ENCODE measurements around the gene DIP2C.
"Not testable (repeated sequence)": the region's sequence is repeated elsewhere in the genome, so short reads cannot be mapped to it uniquely, and the experiment has no call there.

Gene DIP2C

DNA sequence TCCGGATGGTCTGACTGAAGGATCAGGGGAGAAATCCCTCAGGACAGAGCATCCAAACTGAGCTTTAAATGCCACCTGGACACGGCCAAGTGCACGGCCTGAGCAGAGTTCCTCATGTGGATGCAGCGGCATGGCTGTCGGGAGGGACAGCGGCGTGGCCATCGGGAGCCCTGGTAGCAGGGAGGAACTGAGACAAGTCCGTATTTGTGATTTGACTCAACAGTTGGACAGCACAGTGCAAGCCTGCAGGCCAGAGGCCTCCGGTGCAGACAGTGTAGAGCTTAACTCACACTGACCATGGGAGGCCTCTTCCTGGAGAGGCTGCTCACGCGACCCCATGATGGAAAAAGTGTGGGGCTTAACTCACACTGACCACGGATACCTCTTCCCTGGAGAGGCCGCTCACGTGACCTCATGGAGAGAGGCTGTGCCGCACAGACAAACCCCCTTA, 207.4 kb downstream of the DIP2C start:
- DNase-seq (ENCODE audit: low read depth, low spot score) = no peak

DNA sequence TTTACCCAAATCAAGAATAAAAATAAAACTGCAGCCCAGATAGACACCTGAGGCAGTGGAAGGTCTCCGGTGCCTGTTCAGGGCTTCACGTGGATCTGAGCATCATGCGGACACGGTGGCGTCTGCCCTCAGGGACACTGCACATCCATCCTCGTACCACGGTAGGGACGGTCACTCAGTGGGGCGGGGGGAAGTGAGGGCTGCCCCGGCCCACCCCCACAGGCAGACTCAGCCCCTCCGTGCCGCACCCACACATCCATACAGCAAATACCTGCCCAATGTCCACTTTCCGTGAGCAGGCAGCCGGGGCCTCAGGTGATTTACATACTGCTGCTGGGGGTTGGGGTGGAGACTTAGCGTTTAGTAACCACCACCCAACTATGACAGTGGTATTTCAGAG, 207.8 kb downstream of the DIP2C start:
- DNase-seq (ENCODE audit: low read depth, low spot score) = no peak

DNA sequence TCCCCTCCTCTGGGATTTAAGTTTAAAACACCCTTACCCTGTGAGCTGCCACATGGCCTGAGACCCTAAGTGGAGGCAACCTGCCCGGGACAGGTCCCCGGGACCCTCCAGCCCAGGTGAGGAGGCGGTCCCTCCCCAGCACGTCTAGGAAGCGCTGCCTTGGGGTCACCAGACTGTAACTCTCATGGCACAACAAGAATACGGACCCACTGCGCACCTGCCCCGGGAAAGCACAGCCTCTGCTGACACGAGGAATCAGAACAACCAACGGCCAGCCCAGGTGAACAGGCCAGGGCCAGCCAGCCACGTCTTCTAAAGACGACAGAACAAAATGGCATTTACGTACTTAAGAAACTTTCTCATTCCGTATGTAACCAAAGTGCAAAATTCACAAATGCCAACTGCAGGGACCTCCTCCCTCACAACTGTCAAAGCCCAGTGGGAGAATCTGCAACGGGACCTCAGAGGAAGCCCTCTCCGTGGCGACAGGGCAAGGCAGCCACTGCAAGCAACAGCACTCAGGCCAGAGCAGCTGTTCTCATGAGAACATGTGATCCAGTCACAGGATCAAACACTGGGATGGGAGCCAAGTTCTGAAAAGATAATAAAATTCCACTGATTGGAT, 208.4 kb downstream of the DIP2C start:
- DNase-seq (ENCODE audit: low read depth, low spot score) = no peak

DNA sequence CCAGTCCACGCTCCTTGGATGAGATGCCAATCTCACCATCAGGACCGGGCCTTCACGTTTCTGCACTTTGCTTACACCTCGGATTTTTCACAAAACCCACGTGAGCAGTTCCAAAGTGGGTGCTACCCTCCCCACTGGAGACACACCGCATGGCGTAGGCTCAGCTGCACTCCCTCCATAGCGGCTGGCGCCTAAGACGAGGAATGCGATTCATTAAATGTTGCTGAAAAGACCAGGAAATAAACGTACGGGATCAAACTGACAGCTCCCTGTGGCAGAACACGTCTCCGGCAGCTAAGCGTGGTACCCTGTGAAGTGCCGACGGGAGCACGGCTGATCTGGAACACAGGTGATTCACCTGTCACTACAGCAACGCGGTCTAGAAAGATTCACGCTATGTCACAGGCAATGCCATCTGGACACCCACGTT, 209.0 kb downstream of the DIP2C start:
- DNase-seq (ENCODE audit: low read depth, low spot score) = no peak

DNA sequence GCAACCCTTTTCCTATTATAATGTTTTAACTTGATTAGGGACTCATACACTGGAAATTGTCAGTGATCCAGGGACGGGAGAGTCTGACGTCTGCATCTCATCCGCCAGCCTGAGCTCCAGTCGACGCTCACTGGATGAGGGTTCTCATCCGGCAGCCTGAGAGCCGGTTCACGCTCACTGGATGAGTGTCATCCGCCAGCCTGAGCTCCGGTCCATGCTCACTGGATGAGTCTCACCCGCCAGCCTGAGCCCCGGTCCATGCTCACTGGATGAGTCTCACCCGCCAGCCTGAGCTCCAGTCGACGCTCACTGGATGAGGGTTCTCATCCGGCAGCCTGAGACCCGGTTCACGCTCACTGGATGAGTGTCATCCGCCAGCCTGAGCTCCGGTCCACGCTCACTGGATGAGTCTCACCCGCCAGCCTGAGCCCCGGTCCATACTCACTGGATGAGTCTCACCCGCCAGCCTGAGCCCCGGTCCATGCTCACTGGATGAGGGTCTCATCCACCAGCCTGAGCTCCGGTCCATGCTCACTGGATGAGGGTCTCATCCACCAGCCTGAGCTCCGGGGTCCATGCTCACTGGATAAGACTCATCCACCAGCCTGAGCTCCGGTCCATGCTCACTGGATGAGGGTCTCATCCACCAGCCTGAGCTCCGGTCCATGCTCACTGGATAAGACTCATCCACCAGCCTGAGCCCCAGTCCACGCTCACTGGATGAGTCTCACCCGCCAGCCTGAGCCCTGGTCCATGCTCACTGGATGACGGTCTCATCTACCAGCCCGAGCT, 209.6 kb downstream of the DIP2C start:
- DNase-seq (ENCODE audit: low read depth, low spot score) = not testable (repeated sequence)

DNA sequence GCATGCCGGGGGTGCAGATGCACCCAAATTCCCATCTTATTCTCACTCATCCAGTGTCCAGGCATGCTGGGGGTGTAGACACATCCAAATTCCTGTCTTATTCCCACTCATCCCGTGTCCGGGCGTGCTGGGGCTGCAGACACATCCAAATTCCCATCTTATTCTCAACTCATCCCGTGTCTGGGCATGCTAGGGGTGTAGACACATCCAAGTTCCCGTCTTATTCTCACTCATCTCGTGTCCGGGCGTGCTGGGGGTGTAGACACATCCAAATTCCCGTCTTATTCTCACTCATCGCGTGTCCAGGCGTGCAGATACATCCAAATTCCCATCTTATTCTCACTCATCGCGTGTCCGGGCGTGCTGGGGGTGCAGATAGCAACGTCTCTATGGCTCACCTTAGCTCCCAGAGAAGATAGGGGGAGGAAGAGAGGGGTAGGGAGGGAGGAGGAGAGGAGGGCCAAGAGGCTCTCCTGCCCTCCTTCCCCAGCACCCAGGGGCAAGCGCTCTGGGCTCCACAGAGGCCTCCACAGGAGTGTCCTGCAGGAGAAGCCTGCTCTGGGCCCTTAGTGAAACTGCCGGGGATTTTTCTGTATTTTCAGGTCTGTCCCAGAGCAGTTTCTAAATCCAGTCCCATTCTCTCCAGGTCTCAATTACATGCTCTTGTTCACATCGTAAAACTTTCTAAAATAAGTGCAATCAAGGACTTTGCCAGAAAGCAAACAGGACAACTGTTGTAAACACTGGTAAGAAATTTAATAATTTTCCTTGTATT, 210.8 kb downstream of the DIP2C start:
- no peak for DNase-seq (ENCODE audit: low read depth, low spot score)

DNA sequence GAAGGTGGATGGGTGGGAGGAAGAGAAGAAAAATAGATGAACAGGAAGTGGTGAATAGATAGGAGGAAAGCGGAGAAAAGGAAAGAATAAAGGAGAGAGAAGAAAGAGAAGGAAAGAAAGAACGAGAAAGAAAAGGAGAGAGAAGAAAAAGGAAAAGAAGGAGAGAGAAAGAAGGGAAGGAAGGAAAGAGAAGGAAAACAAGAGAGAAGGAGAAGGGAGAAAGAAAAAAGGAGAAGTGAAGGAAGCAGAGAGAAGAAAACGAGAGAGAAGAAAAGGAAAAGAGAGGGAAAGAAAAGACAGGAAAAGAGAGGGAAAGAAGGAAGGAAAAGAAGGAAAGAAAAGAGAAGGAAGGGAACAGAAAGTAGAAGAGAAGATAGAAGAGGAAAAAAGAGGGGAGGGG, 211.8 kb downstream of the DIP2C start:
- no peak for DNase-seq (ENCODE audit: low read depth, low spot score)

DNA sequence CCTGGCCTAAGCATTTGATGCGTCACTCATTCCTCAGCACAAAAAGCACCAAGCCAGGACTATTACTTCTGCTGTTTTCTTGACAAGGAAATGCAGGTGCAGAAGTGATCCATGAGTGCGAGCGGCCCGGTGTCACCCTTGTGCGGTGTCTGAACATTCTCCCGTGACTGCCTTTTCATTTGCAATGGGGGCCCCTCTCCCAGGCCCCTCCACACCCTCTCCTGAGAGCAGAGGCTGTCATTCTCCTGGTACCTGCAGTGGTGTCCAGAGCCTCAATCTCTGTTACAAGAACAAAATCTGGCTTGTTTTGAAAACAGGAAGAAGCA, 213.1 kb downstream of the DIP2C start:
- DNase-seq (ENCODE audit: low read depth, low spot score) = no peak

DNA sequence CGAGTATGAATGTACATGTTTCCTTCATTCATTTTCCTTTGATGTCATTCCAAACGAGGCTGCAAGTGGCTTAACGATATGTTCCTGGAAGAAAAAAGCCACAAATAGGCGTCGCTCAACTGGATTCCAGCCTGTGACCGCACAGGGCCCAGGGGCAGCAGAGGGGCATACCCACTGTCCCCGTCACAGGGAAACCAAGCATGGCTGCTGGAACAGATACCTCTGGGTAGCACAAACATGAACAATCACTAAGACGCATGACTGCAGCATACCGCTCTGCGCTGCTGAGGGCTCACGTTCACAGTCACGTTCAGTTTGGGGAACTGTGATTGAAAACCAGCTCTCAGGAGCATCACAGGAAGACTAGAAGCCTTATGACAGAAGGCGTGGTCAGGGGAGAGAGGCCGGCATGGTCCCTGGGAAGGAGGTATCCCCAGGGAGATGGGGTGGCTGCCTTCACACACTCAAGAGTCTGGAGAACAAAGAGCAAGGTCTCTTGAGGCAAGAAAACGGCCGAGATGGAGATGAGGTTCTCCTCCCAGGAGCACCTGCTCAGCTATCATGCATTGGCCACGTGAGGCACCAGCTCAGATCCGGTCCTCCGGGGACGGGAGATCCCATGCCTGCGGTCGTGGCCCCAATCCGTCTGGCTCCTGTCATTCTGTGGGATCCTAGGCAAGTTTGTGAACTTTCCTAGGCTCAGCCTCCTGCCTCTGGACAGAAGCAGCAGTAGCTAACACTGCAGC, 213.6 kb downstream of the DIP2C start:
- no peak for DNase-seq (ENCODE audit: low read depth, low spot score)

DNA sequence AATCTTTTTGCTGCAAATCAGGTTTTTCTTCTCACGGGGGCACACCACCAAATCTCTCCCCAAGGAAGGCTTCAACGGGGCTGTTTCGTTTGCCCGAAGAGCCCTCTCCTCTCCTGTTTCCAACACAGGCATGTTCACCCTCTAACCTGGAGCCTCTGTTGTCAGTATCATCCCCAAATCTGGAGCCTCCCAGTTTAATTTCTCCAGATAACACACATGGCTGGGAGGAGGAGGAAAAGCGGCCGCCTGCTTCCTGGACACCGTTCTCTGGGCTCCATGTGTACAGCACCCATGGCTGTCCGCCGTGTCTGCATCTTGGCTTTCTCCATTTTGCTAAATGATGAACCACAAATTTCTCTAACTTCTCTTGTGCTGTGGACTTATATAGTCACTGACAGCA, 214.5 kb downstream of the DIP2C start:
- no peak for DNase-seq (ENCODE audit: low read depth, low spot score)

DNA sequence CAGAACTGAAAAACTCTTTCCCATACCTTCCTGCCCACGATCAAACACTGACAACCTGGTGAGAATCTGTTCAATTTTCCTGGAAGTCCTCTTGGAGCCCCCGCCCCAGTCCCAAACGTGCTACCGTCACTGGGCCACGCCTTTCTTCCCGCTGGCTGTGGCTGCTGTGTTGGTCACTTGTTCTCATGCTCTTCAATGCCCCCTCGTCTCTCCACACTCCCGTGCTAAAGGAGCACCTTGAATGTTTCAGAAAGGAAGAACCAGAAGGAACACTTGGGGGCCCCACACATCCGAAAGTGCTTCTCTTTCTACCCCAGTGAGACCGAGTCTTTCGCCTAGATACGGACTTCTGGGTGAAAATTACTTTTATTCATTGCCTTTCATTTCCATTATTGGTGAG, 215.1 kb downstream of the DIP2C start:
- no peak for DNase-seq (ENCODE audit: low read depth, low spot score)

DNA sequence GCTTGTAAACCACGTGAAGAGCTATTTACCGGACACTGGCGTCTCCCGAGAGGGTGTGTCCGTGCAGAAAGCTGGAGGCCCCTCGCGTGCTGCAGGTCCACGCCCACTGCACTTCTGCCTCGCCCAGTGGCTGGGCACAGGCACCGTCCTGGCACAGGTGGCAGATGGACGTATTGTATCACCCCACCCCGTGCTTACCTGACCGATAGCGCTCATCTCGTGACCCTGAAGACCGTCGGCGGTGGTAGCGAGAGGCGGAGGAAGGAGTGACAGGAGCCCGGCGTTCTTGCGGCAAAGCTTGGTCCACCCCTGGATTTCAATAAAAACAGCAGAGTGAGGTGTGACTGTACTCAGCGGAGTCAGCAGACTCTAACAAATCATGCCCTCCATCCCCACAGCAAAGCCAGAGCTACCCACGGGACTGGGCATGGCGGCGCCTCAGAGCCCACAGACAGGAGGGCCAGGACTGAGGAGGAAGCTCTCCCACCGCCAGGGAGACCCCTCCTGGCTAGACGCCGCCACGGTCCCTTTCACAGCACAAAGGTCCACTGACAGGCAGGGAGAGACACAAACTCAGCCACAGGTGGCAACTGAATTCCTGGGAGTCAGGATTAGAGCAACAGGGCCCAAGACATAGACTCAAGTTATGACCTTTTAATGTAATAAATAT, 217.1 kb downstream of the DIP2C start:
- no peak for DNase-seq (ENCODE audit: low read depth, low spot score)

DNA sequence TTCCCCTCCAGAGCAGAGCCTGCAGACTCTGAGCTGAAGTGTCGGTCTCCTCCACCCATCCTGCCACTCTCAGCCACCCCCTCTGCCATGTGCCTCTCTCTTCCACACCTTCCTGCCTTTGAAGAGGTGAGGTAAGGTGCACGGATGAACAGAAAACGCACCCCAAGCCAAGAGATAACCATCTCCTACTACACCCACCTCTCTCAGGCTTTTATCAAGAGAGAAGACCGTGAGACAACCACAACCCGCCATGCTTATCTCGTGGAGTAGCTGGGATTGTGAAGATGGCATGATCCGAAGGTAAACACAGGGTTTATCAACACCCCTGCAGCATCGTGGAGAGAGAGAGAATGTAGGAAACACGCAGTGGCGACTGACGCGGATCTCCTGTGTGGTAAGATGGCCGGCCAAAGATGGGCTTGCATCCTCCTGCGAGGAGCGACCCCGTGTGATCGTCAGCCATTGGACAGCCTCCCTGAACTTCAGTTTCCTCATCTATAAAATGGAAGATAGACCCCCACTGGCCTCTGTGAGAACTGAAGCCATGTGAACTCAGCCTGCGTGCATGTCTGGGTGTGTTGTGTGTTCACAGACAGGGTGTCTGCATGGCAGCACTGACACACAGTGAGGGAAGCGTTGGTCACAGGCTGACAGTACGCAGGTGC, 219.0 kb downstream of the DIP2C start:
- DNase-seq (ENCODE audit: low read depth, low spot score) = no peak

DNA sequence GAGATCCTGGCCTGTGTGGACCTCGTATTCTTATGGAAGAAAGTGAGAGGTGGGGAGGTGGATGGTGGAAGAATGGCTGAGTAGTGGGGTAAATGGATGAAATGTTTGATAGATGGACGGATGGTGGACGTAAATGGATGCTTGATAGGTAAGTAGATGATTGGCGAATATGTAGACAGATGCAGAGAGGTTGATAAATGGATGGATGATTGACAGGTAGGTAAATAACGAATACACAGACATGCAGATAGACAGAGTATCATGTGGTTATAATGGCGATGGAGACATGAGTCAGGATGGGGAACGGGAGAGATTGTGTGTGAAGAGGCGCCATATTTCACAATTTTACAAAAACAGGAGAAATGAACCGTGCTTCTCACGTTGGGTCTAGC, 219.5 kb downstream of the DIP2C start:
- DNase-seq (ENCODE audit: low read depth, low spot score) = no peak

DNA sequence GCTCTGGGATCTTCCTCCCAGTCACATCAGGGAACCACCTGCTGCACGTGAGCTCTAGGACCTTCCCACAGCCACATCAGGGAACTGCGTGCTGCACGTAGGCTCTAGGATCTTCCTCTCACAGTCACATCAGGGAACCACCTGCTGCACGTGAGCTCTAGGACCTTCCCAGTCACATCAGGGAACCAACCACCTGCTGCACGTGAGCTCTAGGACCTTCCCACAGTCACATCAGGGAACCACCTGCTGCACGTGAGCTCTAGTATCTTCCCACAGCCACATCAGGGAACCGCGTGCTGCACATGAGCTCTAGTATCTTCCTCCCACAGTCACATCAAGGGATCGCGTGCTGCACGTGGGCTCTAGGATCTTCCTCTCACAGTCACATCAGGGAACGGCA, 229.7 kb downstream of the DIP2C start:
- no peak for DNase-seq (ENCODE audit: low read depth, low spot score)

DNA sequence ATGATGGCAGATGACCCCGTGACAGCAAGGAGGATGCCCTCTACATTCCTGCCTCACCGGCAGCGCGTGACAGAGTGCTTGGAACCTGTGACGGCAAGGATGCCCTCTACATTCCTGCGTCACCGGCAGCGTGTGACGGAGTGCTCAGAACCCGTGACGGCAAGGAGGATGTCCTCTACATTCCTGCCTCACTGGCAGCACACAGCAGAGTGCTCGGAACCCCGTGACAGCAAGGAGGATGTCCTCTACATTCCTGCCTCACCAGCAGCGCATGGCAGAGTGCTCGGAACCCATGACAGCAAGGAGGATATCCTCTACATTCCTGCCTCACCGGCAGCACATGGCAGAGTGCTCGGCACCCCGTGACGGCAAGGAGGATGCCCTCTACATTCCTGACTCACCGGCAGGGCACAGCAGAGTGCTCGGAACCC, 231.0 kb downstream of the DIP2C start:
- DNase-seq (ENCODE audit: low read depth, low spot score) = no peak

DNA sequence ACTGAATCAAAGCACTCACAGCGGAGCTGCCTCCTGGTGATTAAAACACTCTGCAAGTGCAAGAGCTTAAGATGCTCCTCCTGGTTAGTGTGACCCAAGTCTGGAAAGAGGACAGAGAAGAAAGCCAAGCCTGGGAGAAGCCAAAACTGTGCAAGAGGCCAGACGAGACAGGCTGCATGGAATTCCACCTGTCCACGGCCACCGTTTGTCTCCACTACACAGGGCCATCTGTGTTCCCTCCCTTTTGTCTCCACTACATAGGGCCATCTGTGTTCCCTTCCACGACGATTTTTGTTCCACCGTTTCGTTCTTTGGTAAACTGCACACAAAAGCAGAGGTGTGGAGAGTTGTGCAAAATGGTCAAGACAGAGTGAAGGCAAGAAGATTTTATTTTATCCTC, 233.0 kb downstream of the DIP2C start:
- DNase-seq (ENCODE audit: low read depth, low spot score) = no peak

DNA sequence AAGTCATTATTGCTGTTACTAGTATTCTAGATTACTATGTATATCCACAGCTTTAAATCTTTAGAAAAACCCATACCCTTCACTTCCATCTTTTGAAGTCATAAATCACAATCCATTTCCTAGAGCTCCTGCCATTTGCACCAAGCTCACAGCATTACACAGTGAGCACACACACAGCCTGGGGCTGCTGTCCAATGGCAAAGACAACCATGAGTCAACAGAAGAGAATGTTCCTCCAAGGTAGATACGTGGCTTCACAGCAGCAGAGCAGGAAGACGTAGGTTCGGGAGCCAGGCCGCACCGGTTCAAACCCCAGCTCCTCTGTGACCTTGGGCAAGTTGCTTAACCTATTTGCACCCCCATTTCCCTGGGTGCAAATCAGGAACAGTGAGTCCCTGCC, 234.6 kb downstream of the DIP2C start:
- peak; percentile 36 for DNase-seq (ENCODE audit: low read depth, low spot score)

DNA sequence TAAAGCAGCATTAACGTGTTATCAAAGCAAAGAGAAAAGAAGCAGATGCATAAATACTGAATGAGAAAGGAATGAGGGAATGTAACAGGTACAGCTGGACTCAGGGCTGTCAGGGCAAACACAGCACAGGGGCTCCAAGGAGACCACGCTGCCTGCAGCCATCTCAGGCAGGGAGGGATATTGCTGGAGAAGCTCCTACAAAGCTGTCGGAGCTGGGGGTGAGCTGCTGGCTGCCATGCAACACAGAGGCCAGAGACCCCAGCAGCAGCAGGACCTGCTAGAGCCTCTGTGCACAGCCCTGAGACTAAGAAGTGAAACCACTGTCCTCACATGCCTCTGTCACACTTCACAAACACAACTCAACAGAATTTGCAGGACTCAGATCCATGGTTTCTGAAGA, 235.8 kb downstream of the DIP2C start:
- no peak for DNase-seq (ENCODE audit: low read depth, low spot score)

DNA sequence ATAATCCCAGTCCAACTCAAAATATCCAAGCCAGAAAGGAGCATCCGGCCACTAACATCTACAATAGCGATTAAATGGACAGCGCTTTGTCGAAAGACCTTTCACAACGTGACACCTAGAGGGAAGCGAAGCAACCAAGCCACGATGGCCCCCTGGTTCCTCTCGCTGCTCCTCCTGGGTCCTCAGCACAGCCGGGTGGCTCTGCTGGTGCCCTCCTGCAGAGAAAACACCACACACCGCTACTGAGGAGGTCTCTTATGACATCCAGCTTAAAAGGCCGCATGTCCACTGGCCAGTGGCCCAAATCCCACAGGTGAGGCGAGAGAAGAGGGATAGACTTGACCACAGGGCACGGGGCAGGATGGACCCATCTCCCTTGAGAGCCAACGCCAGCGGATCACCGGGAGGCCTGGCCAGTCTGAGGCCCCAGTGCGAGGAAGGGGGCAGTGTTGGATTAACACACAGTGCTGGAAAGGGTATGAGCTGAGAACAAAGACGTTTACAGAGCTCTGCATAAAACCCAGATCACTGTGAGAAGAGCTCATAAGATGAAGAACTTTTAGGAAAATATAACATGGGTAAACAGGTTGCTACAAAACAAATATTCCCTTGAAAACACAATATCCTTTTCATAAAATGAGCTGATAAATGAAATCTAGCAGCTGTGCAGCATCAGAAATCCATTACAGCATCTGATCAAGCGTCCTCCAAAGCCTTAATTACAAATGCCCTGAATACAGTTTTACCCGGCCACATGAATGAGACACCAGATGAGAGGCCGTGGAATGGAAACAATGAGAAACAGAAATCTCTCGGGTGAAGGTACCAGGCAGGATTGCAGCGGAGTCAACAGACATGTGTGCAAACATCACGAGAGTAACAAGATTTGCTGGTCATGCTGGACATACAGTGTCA, 236.7 kb downstream of the DIP2C start:
- DNase-seq (ENCODE audit: low read depth, low spot score) = no peak
